Epithelial cell of esophagus (primary cell): ENCODE results near the gene COL26A1.

Source experiments
- DNase-seq: peaks from one replicate; pipeline ENCODE4 v3.0.0; 2010; ENCODE audit warnings: low read depth
- H3K4me3 ChIP-seq: 2 replicates; pipeline ENCODE4 v1.5.1; 2011; ENCODE audit warnings: mild to moderate bottlenecking, low read length, control low read depth
- TF ChIP-seq, protein P1 (sequence below): IDR thresholded peaks from 2 replicates; pipeline ENCODE4 v1.5.1; 2011; ENCODE audit warnings: low read depth, mild to moderate bottlenecking, low read length, control low read depth, inconsistent platforms; ENCODE audit not compliant: insufficient read depth; ENCODE audit errors: missing control alignments

COL26A1 gene

DNA sequence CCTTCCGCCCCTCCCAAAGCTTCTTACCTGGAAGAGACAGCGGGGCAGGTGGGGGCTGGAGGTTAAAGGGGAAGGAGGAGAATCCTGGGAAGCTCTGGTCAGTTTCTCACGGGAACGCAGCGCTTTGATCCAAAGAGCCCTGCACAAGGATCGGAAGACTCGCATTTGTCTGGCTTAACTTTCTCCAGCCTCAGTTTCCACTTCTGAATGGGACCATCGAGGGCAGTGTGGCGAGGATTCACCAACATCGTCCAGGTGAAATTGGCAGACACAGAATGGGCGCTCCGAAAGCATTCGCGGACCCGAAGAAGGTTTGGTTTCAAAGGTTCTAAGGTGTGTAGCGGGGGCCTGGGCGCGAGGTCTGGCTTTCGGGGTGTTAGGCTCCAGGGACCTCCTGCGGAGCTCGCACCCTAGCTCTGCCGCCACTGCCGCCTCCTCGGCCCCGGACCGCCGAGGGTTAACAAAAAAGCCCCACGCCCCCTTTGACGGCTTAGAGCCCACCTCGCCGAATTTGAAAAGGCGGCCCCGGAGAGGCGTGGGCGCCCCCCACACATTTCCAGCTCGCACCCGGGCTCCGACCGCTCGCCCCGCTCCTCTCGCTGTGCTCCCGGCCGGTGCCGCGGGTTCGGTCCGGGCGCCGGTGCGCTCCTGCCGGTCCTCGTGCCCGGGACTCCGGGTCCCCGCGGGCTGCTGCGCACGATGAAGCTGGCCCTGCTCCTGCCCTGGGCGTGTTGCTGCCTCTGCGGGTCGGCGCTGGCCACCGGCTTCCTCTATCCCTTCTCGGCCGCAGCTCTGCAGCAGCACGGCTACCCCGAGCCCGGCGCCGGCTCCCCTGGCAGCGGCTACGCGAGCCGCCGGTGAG, at the start of gene COL26A1:
Gene COL26A1 (plus strand): TSS at position 542 of the 862 bp plus-strand sequence. CDS start 158 bp downstream, at position 700.
- no peak for DNase-seq
- TF ChIP-seq, protein P1, sequence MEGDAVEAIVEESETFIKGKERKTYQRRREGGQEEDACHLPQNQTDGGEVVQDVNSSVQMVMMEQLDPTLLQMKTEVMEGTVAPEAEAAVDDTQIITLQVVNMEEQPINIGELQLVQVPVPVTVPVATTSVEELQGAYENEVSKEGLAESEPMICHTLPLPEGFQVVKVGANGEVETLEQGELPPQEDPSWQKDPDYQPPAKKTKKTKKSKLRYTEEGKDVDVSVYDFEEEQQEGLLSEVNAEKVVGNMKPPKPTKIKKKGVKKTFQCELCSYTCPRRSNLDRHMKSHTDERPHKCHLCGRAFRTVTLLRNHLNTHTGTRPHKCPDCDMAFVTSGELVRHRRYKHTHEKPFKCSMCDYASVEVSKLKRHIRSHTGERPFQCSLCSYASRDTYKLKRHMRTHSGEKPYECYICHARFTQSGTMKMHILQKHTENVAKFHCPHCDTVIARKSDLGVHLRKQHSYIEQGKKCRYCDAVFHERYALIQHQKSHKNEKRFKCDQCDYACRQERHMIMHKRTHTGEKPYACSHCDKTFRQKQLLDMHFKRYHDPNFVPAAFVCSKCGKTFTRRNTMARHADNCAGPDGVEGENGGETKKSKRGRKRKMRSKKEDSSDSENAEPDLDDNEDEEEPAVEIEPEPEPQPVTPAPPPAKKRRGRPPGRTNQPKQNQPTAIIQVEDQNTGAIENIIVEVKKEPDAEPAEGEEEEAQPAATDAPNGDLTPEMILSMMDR = no peak
- H3K4me3 ChIP-seq = peak within 1 kb of the TSS; percentile 37

DNA sequence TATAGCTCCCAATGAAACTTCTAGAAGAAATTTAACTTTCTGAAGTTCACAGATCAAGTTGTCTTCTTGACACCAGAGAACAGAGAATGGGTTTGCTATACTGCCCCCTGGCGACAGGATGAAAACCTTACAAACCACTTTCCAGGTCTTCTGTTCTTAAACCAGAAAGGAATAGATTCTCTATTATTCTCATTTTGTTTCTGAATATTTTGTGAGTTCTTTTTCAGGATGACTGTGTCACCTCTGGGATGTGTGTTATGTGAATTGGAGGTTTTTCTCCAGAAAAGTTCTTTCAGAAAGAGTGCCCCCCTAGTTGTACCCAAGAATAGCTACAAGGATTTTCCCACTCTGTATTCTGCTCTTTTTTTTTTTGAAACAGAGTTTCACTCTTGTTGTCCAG, 47.3 kb upstream of the COL26A1 start:
- DNase-seq = peak; percentile 66
- TF ChIP-seq, protein P1 = peak; percentile 62
- H3K4me3 ChIP-seq = no peak overlapping the region

DNA sequence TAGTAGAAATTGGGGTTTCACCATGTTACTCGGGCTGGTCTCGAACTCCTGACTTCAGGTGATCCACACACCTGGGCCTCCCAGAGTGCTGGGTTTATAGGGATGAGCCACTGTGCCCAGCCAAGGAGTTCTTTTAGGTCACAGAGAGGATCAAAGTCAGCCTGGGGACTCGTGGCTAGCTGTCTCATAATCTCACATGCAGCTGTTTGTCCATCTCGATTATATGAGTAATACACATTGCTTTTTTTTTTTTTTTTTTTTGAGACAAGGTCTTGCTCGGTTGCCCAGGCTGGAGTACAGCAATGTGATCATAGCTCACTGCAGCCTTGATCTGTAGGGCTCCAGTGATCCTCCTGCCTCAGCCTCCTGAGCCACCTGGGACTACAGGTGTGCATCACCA, 43.3 kb upstream of the COL26A1 start:
- H3K4me3 ChIP-seq = no peak overlapping the region
- TF ChIP-seq, protein P1 = no peak
- no peak for DNase-seq

DNA sequence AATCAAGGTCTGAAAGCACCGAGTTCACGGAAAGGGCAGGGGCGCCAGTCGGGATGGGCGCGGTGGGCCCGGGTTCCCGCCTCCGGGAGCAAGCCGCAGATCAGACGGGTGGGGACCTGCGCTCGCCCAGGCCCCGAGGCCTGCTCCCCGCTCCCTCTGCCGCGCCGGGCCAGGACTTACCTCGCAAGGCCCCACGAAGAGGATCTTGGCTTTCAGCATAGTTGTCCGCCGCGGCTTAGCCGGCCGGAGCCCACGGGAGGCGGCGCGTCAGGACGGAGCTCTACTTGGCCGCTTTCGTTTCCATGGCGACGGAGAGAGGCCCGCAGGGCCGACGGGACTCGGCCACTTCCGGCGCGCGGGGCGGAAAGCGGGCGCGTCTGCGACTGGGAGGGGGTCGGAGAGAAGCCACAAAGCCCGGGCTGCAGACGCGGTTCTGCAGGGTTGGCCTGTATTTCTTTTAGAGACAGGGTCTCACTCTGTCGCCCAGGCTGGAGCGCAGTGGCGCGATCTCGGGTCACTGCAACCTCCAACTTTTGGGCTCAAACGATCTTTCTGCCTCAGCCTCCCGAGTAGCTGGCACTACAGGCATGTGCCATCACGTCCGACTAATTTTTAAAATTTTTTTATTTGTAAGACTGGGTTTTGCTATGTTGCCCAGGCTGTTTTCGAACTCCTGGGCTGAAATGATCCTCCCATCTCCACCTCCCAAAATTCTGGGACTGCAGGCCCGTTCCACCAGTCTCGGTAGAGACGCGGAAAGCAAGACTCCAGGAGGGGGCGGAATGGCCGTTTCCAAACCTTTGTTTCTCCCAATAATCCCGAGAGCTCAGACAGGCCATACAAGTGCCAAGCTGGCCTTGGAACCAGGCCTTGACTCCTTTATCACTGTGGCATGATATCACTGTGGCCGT, 40.9 kb upstream of the COL26A1 start, which contains the start of gene IFT22:
Gene IFT22 (minus strand): TSS at position 322 of the 911 bp plus-strand sequence. CDS start 103 bp downstream, at position 219.
- TF ChIP-seq, protein P1 = peak; percentile 33
- H3K4me3 ChIP-seq = peak within 1 kb of the TSS; percentile 71
- DNase-seq = peak; percentile 85

DNA sequence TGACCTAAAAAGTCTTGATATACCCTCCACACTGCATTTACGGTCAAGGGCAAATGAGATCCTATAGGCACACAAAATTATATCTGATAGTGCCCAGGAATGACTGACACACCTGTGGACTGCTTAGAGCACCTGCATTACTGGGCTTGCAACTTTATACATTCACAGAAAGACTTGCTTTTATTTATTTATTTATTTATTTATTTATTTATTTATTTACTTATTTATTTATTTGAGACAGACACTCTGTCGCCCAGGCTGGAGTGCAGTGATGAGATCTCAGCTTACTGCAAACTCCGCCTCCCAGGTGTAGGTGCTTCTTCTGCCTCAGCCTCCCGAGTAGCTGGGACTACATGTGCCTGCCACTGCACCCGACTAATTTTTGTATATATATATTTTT, 34.5 kb upstream of the COL26A1 start:
- TF ChIP-seq, protein P1 = no peak
- no peak overlapping the region for H3K4me3 ChIP-seq
- no peak for DNase-seq

DNA sequence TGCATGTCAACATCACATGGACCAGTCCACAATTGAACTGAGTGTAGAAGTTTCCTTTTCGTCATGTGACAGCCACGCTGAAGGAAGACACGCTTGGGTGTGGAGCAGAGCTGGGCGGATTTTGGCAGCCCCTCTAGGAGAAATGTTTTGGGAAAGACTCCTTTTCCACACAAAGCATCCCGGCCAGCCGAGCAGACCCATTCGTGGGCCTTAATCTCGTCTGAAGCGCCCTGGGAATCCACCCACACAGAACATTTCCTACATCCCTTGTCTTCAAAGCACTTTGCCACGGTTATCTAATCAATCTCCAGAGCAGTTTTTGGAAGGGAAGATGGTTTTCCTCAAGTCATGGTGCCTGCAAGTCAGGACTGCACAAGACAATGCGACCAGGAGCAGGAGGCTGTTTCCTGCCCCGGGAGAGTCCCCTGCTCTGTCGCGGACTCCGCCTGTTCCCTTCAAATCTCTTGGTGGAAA, 32.6 kb upstream of the COL26A1 start:
- no peak overlapping the region for H3K4me3 ChIP-seq
- TF ChIP-seq, protein P1 = no peak
- no peak for DNase-seq
